Loucy (cell line): Measurements from ENCODE around the gene UNC5A.

ENCODE experiments used
- H2AFZ ChIP-seq: fragments of 200-600 bp; sonication (generic); 2 replicates; pipeline ENCODE4 v1.6.0; 2016; ENCODE audit warnings: antibody characterized with exemption, mild to moderate bottlenecking, low read length, moderate library complexity
- H3F3A ChIP-seq: fragments of 200-600 bp; 2 replicates; pipeline ENCODE4 v1.6.0; 2016; ENCODE audit warnings: antibody characterized with exemption, low read depth, mild to moderate bottlenecking
- H3K27me3 ChIP-seq: fragments of 200-600 bp; sonication (generic); 2 replicates; pipeline ENCODE4 v1.6.1; 2014; ENCODE audit warnings: low read length, mild to moderate bottlenecking; ENCODE audit not compliant: insufficient read depth, poor library complexity, severe bottlenecking
- H3K36me3 ChIP-seq: fragments of 200-600 bp; sonication (generic); 2 replicates; pipeline ENCODE4 v1.6.1; 2016; ENCODE audit warnings: low read length; ENCODE audit not compliant: insufficient read depth
- H3K4me1 ChIP-seq: fragments of 200-600 bp; sonication (generic); 2 replicates; pipeline ENCODE4 v1.5.1; 2014; ENCODE audit warnings: low read length, mild to moderate bottlenecking; ENCODE audit not compliant: insufficient read depth, poor library complexity, severe bottlenecking
- H3K4me2 ChIP-seq: fragments of 200-600 bp; sonication (generic); 2 replicates; pipeline ENCODE4 v1.6.0; 2014; ENCODE audit warnings: antibody characterized with exemption, low read length, low read depth, mild to moderate bottlenecking; ENCODE audit not compliant: poor library complexity, severe bottlenecking
- H3K4me3 ChIP-seq: fragments of 200-600 bp; sonication (generic); 2 replicates; pipeline ENCODE4 v1.5.1; 2014; ENCODE audit warnings: low read length, mild to moderate bottlenecking, mixed read lengths; ENCODE audit not compliant: poor library complexity, severe bottlenecking
- H3K79me2 ChIP-seq: fragments of 200-600 bp; sonication (generic); 2 replicates; pipeline ENCODE4 v1.6.1; 2014; ENCODE audit warnings: low read length; ENCODE audit not compliant: insufficient read depth
- H3K9ac ChIP-seq: fragments of 200-600 bp; sonication (generic); 2 replicates; pipeline ENCODE4 v1.6.0; 2014; ENCODE audit warnings: mild to moderate bottlenecking, low read depth, low read length, moderate library complexity; ENCODE audit not compliant: poor library complexity, severe bottlenecking
- H3K9me2 ChIP-seq: fragments of 200-600 bp; sonication (generic); replicated peaks from 2 replicates; pipeline ENCODE4 v1.6.1; 2016; ENCODE audit warnings: low read depth, low read length, mixed read lengths
- H3K9me3 ChIP-seq: fragments of 200-600 bp; sonication (generic); 2 replicates; pipeline ENCODE4 v1.6.1; 2014; ENCODE audit warnings: mild to moderate bottlenecking, antibody characterized with exemption, low read length, low read depth; ENCODE audit not compliant: insufficient read depth
- H4K20me1 ChIP-seq: fragments of 200-600 bp; sonication (generic); 2 replicates; pipeline ENCODE4 v1.6.0; 2014; ENCODE audit warnings: antibody characterized with exemption, low read length, mild to moderate bottlenecking; ENCODE audit not compliant: insufficient read depth, poor library complexity, severe bottlenecking
- EZH2phosphoT487 ChIP-seq: fragments of 200-600 bp; IDR thresholded peaks from 2 replicates; pipeline ENCODE4 v1.6.1; 2018; ENCODE audit warnings: antibody characterized with exemption, mild to moderate bottlenecking, moderate library complexity, borderline replicate concordance
- TF ChIP-seq, protein P1 (sequence below): fragments of 200-600 bp; sonication (generic); conservative IDR thresholded peaks from 2 replicates; pipeline ENCODE4 v1.5.1; 2014; ENCODE audit warnings: mild to moderate bottlenecking, antibody characterized with exemption, low read length

Gene UNC5A

DNA sequence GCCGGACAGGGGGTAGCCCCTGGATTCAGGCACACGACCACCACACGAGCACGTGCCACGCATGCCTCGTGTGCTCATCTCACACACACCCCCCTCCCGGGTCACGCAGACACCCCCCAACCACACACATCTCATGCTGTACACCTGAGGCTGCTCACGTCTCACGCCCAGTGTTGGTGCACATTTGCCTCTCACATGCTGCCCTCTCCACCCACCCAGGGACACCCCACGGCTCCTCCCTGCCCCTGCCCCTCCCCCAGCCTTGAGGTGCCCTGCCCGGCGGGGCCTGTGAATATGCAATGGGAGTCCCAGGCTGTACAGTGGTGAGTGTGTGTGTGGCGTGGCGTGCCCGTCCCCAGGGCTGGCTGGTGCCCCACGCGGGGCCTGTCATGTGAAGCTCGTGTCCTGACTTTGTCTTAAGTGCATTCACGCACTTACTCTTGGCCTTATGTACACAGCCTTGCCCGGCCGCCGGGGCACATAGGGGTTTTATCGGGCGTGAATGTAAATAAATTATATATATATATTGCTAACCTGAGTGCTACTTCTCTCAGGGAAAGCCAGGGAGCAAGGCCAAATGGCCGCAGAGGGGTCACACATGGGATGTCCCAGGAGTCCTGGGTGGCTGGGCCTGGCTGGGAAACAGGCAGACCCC, 70.1 kb downstream of the UNC5A start:
- Histone ChIP-seq H3K27me3 (no peaks in the 10 kb centered on the region), H3K79me2 (no peaks in the 10 kb centered on the region), H3K9me2 (no peaks in the 10 kb centered on the region), H3K9ac (no peak overlapping the region), H3F3A (no peaks in the 10 kb centered on the region), H4K20me1 (no peaks in the 10 kb centered on the region), H3K36me3 (no peaks in the 10 kb centered on the region), H3K4me2 (no peak overlapping the region), H3K4me3 (no peak overlapping the region), H2AFZ (no peak overlapping the region), H3K4me1 (no peaks in the 10 kb centered on the region), H3K9me3 (no peaks in the 10 kb centered on the region)
- TF ChIP-seq EZH2phosphoT487 = no peak
- TF ChIP-seq, protein P1, sequence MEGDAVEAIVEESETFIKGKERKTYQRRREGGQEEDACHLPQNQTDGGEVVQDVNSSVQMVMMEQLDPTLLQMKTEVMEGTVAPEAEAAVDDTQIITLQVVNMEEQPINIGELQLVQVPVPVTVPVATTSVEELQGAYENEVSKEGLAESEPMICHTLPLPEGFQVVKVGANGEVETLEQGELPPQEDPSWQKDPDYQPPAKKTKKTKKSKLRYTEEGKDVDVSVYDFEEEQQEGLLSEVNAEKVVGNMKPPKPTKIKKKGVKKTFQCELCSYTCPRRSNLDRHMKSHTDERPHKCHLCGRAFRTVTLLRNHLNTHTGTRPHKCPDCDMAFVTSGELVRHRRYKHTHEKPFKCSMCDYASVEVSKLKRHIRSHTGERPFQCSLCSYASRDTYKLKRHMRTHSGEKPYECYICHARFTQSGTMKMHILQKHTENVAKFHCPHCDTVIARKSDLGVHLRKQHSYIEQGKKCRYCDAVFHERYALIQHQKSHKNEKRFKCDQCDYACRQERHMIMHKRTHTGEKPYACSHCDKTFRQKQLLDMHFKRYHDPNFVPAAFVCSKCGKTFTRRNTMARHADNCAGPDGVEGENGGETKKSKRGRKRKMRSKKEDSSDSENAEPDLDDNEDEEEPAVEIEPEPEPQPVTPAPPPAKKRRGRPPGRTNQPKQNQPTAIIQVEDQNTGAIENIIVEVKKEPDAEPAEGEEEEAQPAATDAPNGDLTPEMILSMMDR = no peak

DNA sequence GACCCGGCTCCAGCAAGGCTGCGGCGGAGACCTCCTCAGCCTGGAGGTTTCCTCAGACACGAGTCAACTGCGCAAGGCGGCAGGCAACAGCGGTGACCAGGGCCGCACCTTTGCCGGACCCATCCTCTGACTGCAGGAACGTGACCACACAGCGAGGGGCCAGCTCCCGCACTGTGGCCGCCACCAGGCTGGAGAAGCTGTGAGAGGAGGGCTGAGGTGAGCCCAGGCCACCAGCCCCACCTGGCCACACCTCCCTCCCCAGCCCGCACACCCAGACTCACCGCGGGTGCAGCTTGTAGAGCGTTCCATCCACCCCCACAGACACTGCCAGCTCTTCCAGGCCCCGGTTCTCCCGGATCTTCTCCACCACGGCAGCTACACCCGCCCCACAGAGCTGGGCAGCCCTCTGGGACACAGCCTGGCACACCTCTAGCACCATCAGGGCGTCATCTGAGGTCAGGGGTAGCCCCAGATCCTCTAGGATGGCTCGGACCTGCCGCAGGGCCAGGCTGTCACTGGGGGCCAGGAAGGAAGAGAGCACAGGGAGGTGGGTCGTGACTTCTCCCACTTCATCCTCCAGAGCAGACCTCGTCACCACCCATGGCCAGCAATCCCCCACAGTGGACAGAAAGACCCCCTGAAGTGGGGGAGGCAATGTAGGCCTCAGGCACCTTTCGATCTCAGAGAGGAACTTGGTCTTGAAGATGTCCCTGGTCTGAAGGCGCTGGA, 70.8 kb downstream of the UNC5A start:
- Histone ChIP-seq H4K20me1 (no peaks in the 10 kb centered on the region), H3K79me2 (no peaks in the 10 kb centered on the region), H3K36me3 (no peaks in the 10 kb centered on the region), H2AFZ (no peak overlapping the region), H3K4me3 (no peak overlapping the region), H3F3A (no peaks in the 10 kb centered on the region), H3K9me3 (no peaks in the 10 kb centered on the region), H3K27me3 (no peaks in the 10 kb centered on the region), H3K9ac (no peak overlapping the region), H3K4me1 (no peaks in the 10 kb centered on the region), H3K4me2 (no peak overlapping the region), H3K9me2 (no peaks in the 10 kb centered on the region)
- TF ChIP-seq, protein P1 = no peak
- TF ChIP-seq EZH2phosphoT487 = no peak

DNA sequence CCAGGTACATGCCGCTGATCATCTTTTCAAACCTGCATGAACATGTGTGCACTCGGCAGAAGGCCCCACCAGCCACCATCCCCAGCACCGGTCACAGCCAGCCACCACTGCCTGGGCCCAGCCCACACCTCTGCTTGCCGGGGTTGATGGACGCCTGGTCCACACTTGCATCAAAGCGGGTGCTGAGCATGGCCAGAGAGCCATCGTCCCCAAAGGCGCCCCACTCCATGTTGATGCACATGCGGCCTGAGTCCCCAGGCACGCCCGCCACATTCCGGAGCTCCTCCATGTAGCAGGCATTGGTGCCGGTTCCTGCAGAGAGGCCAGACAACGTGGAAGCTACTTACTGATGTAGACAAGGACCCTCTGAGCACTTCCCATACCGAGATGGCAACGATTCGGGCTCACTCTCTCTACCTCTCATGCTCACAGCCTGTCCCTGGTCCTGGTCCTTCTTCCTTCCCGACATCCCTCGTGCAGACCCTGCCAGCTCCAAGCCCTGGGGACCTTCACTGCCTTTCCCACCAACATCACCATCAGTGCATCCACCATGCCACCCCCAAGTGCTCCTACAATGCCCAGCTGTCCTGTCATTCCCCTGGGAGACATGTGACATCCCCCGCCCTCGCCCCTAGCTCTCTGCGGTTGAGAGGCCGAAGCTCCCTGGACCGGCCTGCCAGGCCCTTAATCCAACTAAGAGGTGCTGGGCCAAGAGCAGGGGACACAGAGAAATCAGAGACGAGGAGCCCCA, 71.6 kb downstream of the UNC5A start:
- no peak overlapping the region for H3K4me3 ChIP-seq
- H4K20me1 ChIP-seq = no peaks in the 10 kb centered on the region
- no peaks in the 10 kb centered on the region for H3K9me3 ChIP-seq
- H3F3A ChIP-seq = no peaks in the 10 kb centered on the region
- no peaks in the 10 kb centered on the region for H3K9me2 ChIP-seq
- no peak for TF ChIP-seq EZH2phosphoT487
- TF ChIP-seq, protein P1 = no peak
- no peak overlapping the region for H3K4me2 ChIP-seq
- no peak overlapping the region for H3K9ac ChIP-seq
- no peaks in the 10 kb centered on the region for H3K36me3 ChIP-seq
- H3K27me3 ChIP-seq = no peaks in the 10 kb centered on the region
- H3K79me2 ChIP-seq = no peaks in the 10 kb centered on the region
- no peak overlapping the region for H2AFZ ChIP-seq
- H3K4me1 ChIP-seq = no peaks in the 10 kb centered on the region
